ENCODE results near the gene TMEM51. TPM values are rescaled to one million over a fixed set of nuclear protein-coding genes. Genes with fewer than 3 reads are reported as not detected.

TMEM51 gene
- total and polyA plus RNA-seq, 9 of the 15 experiments (the other 6 are each of a cell fraction or from before 2014, with no cell fraction given): 0.06 to 1.4 (median 0.58) TPM

- TF ChIP-seq, protein P1, sequence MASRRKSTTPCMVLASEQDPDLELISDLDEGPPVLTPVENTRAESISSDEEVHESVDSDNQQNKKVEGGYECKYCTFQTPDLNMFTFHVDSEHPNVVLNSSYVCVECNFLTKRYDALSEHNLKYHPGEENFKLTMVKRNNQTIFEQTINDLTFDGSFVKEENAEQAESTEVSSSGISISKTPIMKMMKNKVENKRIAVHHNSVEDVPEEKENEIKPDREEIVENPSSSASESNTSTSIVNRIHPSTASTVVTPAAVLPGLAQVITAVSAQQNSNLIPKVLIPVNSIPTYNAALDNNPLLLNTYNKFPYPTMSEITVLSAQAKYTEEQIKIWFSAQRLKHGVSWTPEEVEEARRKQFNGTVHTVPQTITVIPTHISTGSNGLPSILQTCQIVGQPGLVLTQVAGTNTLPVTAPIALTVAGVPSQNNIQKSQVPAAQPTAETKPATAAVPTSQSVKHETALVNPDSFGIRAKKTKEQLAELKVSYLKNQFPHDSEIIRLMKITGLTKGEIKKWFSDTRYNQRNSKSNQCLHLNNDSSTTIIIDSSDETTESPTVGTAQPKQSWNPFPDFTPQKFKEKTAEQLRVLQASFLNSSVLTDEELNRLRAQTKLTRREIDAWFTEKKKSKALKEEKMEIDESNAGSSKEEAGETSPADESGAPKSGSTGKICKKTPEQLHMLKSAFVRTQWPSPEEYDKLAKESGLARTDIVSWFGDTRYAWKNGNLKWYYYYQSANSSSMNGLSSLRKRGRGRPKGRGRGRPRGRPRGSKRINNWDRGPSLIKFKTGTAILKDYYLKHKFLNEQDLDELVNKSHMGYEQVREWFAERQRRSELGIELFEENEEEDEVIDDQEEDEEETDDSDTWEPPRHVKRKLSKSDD (conservative IDR thresholded peaks at IDR 0.05; ENCODE audit: low read length): no peak
- TF ChIP-seq PML (IDR thresholded peaks at IDR 0.05; ENCODE audit: low read length): peak; percentile 49; the same call in 1 of the 2 replicates
- TF ChIP-seq, protein P2, sequence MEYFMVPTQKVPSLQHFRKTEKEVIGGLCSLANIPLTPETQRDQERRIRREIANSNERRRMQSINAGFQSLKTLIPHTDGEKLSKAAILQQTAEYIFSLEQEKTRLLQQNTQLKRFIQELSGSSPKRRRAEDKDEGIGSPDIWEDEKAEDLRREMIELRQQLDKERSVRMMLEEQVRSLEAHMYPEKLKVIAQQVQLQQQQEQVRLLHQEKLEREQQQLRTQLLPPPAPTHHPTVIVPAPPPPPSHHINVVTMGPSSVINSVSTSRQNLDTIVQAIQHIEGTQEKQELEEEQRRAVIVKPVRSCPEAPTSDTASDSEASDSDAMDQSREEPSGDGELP (CRISPR knock-in tag; IDR thresholded peaks at IDR 0.05; ENCODE audit: borderline replicate concordance): peak; percentile 71; the same call in 1 of the 2 replicates
- peak; percentile 41 for TF ChIP-seq HDAC3 (IDR thresholded peaks at IDR 0.05; ENCODE audit: borderline replicate concordance, partially characterized antibody)
- peak; percentile 75 to 80 for TF ChIP-seq TRIM24 (IDR thresholded peaks at IDR 0.05)
- no peak for TF ChIP-seq ZNF282 (CRISPR knock-in tag; IDR thresholded peaks at IDR 0.05)
- TF ChIP-seq CXXC5 (CRISPR knock-in tag; IDR thresholded peaks at IDR 0.05): peak; percentile 75
- TF ChIP-seq SMAD4 (CRISPR knock-in tag; conservative IDR thresholded peaks at IDR 0.05): peak; percentile 82
- peak; percentile 96 for TF ChIP-seq JUN (IDR thresholded peaks at IDR 0.05; ENCODE audit: borderline replicate concordance, low read depth, low read length)
- TF ChIP-seq JUN (CRISPR knock-in tag; IDR thresholded peaks at IDR 0.05; ENCODE audit: borderline replicate concordance): peak; percentile 61; the same call in 1 of the 2 replicates
- TF ChIP-seq, protein P3, sequence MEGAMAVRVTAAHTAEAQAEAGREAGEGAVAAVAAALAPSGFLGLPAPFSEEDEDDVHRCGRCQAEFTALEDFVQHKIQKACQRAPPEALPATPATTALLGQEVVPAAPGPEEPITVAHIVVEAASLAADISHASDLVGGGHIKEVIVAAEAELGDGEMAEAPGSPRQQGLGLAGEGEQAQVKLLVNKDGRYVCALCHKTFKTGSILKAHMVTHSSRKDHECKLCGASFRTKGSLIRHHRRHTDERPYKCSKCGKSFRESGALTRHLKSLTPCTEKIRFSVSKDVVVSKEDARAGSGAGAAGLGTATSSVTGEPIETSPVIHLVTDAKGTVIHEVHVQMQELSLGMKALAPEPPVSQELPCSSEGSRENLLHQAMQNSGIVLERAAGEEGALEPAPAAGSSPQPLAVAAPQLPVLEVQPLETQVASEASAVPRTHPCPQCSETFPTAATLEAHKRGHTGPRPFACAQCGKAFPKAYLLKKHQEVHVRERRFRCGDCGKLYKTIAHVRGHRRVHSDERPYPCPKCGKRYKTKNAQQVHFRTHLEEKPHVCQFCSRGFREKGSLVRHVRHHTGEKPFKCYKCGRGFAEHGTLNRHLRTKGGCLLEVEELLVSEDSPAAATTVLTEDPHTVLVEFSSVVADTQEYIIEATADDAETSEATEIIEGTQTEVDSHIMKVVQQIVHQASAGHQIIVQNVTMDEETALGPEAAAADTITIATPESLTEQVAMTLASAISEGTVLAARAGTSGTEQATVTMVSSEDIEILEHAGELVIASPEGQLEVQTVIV (CRISPR knock-in tag; IDR thresholded peaks at IDR 0.05; ENCODE audit: borderline replicate concordance): no peak
- peak; percentile 71; the same call in 1 of the 2 replicates for TF ChIP-seq DMBX1 (CRISPR knock-in tag; IDR thresholded peaks at IDR 0.05; ENCODE audit: borderline replicate concordance)
- TF ChIP-seq PHF21A (IDR thresholded peaks at IDR 0.05; ENCODE audit: borderline replicate concordance, low read depth): peak; percentile 9; the same call in 1 of the 2 replicates
- 0 out of 2 replicates have a peak, but pooled peaks have one; percentile 92 for TF ChIP-seq SMARCA5 (IDR thresholded peaks at IDR 0.05)
- TF ChIP-seq MEF2D (tag; conservative IDR thresholded peaks at IDR 0.05; ENCODE audit: low read depth): peak; percentile 27; the same call in 1 of the 2 replicates
- TF ChIP-seq TCF3 (CRISPR knock-in tag; IDR thresholded peaks at IDR 0.05): peak; percentile 87
- TF ChIP-seq MNT (conservative IDR thresholded peaks at IDR 0.05): peak; percentile 44 to 73
- TF ChIP-seq GABPB1 (CRISPR knock-in tag; IDR thresholded peaks at IDR 0.05): peak; percentile 67
- peak; percentile 47; the same call in 1 of the 2 replicates for TF ChIP-seq ZNF589 (CRISPR knock-in tag; IDR thresholded peaks at IDR 0.05; ENCODE audit: low read depth)
Observed at GRCh38 chr1:15260418-15261154, 107.0 kb downstream of the TMEM51 start (continued).
